Keratinocyte (primary cell): Measurements from ENCODE around the gene CD2AP.

Experiments used
- CTCF ChIP-seq, 3 experiments: IDR thresholded peaks in 1 of 3; conservative IDR thresholded peaks in 1 of 3; optimal IDR thresholded peaks in 1 of 3; 2 replicates in 2 of 3; 3 replicates in 1 of 3; pipeline versions ENCODE3 to v1.5.1; 2011; ENCODE audit warnings: low read length in 3 of 3, mild to moderate bottlenecking in 3 of 3, moderate library complexity in 2 of 3, control low read depth in 1 of 3, inconsistent platforms in 1 of 3; ENCODE audit not compliant: insufficient read depth in 2 of 3; ENCODE audit errors: extremely low read depth in 1 of 3
- EZH2 ChIP-seq: IDR thresholded peaks from one replicate; pipeline ENCODE4 v1.6.1; 2012; ENCODE audit warnings: inconsistent platforms, mild to moderate bottlenecking, low read length, moderate library complexity

- TF ChIP-seq EZH2: no peak
- no peak for TF ChIP-seq CTCF (optimal IDR thresholded peaks at IDR 0.05 in 1 of 3, IDR thresholded peaks at IDR 0.05 in 1 of 3, conservative IDR thresholded peaks at IDR 0.05 in 1 of 3; ENCODE audit: extremely low read depth in 1 of 3, insufficient read depth in 2 of 3, low read length in 3 of 3)
Measured at GRCh38 chr6:47454713-47455396, 22.7 kb upstream of the CD2AP start.
